GM21529 (cell line): Measurements from ENCODE around the gene ADAMTSL2.

ENCODE experiments used
- ATAC-seq: cut with Tn5 transposase; IDR thresholded peaks from one replicate; pipeline ENCODE4 v1.9.1; 2021; ENCODE audit not compliant: unreplicated experiment

The ADAMTSL2 gene

DNA sequence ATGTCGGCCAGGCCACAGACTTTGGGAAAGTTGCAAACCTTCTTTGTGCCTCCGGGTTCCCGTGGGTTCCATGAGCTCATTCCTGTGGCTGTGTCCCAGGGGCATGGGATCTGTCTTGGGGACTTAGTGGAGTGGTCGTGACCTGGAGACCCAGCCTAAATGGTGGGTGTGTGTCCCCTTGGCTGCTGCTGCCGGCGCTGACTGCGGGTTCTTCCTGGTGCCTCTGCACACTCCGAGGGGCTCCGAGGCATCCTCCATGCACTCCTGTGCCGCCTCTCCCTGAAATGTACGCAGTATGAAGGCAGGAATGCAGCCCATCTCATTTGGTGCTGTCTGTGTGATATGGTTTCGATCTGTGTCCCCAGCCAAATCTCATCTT, 34.6 kb upstream of the ADAMTSL2 start:
- ATAC-seq, result no peak

DNA sequence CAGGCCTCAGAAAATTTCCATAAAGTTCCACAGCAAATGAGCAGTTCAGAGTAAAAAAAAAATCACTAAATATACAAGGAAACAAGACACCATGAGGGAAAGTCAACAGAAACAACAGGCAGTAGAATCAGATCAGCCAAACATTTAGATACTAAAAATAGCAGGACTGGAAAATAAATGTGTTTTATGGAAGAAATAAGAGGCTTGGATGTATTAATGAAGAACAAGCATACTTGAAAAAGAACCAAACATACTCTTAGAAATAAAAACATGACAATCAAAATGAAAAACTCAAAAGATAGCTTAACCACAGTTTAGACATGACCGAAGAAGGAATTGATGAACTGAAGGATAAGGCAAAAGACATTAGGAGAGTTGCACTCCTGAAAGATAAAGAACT, 32.4 kb upstream of the ADAMTSL2 start:
- ATAC-seq, result no peak

DNA sequence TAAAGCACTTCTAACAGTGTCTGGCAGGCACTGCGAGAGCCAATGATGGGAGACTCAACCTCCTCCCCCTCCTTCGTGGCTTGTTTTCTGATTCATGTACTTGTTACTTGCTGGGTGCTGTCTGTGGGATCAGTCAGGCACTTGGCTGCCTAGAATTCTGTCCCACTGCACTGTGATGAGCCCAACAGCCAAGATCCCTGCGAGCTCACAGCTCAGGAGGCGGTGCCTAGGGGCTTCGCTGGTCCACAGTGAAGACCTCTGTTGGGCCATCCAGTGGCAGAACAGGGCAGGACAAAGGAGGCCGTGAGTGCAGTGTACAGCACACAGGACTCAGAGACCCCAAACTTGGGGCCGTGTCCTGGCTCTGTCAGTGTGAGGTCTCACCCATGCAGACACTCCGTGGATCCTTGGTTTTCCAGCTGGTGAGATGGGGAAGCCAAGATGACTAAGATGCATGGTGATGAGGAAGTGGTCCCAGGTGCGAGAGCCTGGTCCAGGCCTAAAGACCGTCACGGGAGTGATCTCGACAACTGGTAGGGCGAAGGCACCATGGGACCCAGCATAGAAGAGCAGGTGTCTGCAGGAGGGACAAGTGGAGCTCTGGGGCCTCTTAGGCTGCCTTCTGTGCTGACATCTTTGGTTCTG, 29.2 kb upstream of the ADAMTSL2 start:
- no peak for ATAC-seq

DNA sequence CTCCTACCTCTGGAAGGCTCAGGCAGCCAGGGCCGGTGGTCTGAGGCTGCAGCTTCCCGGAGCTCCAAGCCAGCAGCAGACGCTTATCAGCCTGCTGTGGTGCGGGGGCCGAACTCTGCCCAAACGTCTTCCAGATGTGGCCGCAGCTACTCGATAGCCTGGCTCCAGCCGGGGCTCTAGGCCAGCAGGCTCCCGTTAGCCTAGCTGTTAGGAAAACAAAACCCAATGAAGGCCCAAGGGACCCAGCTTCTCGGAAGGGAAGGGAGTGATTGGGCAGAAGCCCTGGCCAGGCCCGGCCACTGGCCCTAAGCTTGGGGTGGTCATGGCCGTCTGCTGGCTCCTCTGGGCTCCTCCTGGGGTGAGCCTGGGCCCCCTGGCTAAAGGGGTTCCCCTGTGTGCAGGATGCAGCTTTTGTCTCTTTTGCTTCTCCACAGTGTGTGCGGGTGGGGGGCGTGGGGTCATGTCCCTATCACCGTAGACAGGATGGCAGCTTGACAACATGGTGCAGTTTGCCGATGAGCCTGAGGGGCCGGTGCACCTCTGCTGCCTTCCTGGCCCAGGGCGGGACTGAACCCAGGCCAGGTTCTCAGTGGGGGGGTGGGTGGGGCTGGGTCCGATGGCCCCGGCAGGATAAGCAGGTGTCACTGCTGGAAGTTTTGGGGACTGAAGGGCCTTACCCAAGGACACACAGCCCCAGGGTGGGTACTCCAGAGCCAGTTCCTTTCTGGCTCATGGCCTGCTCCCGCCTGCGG, 28.4 kb upstream of the ADAMTSL2 start:
- ATAC-seq, result no peak

DNA sequence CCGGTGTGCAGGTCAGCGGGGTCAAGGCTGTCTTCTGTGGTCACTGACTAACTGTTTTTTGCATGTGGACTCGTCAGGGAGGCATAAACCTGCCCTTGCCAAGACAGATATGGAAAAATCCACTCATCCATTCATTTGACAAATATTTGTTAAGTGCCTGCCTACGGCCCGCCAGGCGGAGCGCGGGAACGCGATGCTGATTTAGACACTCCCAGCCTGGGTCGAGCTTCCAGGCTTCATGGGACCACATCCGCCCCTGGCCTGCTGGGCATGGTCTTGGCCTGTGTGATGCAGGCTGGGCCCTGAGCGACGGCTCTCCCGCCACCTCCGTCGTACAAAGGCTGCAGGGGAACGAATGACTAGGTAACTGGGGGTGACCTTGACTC, 27.9 kb upstream of the ADAMTSL2 start:
- no peak for ATAC-seq

DNA sequence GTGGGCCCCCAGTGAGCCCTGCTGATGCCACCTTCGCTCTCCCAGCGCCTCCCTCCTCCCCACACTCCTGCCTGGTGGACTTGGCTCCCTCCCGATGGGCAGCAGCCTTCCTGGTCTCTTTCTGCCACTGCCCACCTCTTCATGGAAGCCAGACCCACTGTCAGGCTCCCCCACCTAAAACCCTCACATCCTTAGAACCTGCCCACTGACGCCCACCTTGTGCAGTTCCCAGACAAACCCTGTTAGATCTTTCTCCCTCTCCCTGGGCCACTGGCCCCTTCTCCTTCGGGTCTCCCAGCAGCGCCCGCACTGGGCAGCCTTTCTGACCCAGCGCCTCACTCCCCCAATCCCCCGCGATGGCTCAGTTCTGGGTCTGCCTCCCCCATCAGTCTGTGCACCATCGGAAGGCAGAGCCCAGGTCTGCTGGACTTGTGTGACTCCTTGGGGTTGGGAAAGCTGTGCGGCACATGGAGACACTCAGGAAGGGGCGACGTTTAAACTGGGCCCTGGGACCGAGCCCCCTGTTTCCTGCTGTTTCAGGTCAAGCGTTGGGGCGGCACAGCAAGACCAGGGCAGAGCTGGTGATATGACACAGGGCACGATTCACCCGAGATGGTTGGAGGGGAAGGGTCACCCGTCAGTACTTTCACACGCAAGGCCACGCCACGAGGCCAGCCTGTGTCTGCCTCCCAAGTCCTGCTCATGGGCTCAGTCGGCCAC, 27.1 kb upstream of the ADAMTSL2 start:
- ATAC-seq, result no peak

DNA sequence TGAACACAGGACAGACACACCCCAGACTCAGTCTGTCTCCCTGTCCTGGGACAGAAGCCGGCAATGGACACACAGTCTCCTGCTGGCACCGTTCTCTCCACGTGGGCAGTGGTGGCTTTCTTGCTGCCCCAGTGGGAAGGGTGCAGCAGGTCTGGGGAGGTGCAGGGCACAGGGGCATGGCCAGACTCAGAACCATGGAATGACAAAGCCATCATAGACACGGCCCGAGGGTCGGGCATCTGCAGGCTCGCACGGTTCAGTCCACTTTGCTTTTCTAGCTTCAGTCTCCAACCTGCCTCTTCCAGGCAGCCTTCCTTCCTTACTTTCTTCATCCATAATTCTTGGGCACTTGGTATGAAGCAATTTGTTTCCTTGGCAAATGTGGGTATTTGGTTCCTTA, 26.5 kb upstream of the ADAMTSL2 start:
- no peak for ATAC-seq

DNA sequence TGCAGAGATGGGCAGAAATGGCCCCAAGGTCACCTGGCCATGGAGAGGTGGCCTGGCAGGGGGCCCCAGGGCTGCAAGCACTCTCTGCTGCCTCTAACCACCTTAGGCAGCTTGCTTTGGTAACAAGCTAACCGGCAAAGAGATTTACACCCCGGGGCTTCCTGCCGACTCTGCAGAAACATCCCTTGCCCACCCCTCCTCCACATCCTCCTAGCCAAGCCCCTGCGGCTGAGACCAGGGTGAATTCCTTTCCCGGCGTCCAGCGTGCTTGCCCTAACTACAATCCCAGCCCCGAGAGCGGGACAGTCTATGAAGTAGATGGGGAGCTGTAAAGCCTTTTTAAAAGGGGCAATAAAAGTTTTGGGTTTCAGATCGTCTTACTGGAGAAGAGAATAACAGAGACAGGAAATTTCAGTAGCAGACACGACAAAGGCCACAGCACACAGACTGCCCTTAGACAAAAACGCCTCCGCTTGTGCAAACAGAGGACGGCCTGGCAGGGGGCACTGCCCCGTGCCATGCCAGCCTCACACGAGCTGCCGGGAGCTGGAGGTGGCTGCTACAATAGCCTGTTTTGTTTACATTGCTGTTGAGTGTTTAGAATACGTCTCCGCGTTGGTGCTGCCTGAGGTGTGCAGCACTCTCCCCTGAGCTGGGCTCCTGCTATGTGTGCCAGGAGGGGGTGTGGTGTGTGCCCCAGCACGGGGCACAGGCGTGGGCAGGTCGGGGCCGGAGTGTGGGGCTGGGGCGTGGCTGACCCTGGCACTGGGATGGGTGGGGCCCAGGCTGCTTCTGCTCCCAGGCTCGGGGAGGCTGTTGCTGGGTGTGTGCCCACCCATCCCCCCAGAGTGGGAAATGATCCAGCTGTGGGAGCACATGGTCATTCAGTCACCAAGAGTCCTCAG, 25.1 kb upstream of the ADAMTSL2 start:
- no peak for ATAC-seq

DNA sequence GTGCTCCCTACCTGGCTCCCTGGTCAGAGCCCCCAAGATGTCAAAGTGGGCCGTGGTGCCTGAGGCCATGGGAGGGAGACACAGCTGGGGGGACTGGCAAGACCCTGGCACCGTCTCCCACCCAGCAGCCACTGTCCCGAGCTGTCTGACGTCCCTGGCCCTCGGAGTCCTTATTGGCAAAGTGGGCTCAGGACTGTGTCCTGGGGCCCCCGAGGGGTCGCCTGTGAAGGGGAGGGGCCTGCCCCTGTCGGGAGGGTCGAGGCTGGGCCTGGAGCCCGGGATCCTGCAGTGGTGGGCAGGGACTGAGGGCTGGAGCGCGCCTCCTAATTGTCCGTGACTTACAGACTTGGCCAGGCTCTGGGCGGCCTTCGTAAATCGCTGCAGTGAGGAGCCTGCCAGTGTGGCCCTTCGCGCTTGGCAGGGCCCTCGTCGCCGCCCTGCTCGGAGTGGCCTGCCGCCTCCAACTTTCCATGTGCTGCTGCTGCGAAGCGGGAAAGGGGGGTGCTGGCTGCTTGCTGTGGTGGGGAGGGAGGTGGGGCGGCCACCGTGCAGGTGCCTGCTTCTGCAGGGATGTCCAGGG, 23.5 kb upstream of the ADAMTSL2 start:
- ATAC-seq, result no peak

DNA sequence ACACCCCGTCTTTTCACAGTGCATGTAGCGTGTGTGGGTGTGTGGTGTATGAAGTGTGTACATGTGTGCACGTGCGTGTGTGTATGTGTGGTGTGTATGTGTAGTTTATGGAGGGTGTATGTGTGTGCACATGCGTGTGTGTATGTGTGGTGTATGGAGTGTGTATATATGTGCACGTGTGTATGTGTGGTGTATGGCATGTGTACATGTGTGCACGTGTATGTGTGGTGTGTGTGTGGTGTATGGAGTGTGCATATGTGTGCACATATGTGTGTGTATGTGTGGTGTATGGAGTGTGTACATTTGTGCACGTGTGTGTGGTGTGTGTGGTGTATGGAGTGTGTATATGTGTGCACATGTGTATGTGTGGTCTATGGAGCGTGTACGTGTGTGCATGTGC, 22.9 kb upstream of the ADAMTSL2 start:
- ATAC-seq, result no peak

DNA sequence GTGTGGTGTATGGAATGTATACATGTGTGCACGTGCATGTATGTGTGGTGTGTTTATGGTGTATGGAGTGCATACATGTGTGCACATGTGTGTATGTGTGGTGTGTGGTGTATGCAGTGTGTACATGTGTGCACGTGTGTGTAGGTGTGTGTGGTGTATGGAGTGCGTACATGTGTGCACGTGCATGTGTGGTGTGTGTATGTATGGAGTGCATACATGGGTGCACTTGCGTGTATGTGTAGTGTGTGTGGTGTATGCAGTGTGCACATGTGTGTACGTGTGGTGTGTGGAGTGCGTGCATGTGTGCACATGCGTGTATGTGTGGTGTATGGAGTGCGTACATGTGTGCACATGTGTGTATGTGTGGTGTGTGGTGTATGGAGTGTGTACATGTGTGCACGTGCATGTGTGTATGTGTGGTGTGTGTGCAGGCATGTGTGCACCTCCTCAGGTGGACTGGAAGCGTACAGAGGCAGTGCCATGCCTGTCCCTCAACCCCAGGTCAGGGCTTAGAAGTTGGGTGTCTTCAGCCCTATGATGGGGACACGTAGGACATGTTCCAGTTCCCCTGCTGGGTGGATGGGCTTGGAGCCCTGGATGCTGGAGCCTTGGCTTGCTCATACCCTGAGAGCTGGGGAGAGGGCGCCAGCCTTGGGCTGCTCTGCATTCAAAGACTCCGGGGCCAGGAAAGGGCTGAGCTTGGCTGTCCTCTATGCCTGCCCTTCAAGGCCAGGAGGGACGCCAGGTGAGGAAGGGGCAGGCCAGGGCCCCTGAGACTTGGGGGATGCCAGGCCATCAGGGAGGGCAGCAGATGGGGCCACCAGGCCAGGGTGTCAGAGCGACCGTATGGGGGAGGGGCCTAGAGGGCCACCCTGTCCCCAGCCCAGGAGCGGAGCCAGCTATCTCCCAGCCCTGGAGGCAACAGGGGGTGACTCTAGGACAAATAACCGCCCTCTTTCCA, 22.0 kb upstream of the ADAMTSL2 start:
- ATAC-seq, result no peak

DNA sequence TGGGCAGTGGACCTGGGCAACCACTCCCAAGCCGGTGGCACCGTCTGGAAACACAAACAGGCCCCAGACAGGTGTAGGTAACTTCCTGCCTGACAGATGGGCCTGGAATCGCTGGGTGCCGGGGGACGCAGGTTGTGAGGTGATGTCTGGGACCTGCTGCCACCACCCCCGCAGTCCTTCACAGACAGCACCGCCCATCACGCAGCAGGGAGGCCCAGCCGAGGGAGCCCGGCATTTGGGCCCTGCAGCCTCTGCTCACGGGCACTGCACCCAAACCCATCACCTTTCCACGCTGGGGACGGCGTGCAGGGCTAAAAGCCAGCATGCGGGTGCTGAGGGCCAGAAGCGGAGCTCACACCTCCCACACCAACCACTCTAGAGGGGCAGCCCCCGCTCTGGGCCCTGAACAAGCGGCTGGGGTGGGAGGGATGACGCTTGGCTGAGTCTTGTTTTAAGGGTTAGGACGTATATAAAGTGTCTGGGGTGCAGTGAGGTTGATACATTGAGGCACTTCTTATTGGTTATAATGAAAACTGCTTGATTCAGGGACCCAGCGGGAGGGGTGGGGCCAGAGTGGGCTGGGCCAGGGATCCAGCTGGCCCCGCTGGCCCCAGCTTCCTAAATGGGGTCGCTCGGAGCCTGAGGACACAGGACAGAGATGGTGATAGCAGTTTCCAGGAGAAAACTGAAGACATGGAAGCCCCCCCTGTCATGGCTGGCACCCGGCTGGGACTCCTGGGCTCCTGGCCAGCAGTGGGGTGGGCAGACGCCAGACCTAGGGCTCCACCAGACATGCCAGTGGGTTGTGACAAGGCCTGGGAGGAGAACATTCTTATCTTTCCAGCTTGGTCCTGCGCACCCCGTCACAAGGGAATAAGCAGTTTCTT, 21.0 kb upstream of the ADAMTSL2 start:
- no peak for ATAC-seq

DNA sequence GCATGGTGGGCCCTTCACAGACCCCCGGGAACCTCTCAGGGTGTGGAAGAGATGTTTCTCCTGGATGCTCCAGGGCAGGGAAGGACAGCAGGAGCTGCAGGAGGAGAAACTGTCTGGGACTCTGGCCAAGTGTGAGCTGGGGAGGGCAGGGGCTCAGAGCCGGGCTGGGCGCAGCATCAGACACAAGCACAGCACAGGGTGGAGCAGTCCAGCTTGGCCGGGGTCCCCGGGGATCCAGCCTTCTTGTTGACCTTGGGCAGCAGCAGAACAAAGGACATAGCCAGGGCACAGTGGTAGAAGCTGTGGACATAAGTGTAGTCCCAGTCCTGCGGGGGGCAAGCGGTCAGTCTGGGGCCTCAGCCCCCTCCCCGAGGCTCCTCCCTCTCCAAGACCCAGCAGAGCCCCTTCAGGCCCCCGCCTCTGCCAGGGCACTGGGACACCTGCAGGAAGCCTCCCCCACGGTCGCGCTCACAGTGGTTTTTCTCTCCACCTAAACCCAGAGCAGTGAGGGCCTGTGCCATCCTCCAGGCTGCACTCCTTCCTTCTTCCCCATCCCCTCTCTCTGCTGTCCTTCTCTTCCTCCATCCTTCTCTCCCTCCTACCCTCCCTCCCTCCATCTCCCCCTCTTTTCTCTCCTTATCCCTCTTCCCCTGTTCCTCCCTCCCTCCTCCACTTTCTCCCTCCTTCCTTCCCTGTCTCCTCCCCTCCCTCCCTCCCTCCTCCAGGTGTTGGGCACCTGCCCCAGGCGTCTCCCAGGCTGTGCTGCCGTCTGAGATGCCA, 19.9 kb upstream of the ADAMTSL2 start:
- ATAC-seq, result no peak

DNA sequence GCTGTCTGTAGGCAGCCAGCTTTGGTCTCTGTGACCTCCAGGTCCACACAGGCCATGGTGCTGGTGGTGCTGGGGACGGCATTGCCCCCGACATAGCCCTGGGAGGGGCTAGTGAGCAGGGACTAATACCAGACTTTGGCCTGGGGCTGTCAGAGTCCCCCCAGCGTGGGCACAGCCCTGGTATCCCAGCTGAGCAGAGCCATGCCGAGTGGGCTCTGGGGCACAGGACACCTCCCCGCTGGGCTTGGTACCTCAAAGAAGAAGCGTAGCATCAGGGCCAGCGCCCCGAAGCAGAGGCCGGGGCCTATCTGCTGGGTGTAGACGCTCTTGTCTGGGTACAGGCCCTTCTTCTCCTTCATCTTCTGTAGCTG, 19.3 kb upstream of the ADAMTSL2 start:
- no peak for ATAC-seq

DNA sequence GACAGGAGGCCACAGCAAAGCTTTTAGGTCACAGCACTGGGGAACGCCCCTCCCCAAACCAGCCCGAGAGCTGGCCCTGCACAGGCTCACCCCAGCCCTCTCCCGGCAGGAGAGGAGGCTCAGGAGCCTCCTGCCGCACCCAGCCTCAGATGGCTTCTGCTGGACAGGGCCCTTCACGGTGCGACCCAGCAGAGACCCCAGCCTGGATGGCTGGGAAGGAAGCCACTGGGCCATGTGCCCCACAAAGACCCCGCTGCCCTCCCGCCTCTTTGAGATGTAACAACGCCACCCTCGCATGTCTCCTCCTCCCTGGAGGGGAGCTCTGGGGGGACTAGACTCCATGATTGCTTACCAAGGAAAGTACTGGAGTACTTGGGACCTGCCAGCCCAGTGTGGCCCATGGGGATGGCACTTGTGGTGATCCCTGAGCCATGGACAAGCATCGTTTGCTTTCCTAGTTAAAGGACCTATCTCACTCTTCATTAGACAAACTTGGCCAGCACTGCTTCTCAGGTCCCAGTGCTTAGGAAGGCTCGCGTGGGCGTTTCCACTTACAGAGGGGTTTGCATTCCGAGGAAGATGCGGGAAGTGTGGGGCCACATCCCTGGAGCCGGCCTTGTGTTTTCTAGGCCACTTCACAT, 18.8 kb upstream of the ADAMTSL2 start:
- ATAC-seq, result no peak

DNA sequence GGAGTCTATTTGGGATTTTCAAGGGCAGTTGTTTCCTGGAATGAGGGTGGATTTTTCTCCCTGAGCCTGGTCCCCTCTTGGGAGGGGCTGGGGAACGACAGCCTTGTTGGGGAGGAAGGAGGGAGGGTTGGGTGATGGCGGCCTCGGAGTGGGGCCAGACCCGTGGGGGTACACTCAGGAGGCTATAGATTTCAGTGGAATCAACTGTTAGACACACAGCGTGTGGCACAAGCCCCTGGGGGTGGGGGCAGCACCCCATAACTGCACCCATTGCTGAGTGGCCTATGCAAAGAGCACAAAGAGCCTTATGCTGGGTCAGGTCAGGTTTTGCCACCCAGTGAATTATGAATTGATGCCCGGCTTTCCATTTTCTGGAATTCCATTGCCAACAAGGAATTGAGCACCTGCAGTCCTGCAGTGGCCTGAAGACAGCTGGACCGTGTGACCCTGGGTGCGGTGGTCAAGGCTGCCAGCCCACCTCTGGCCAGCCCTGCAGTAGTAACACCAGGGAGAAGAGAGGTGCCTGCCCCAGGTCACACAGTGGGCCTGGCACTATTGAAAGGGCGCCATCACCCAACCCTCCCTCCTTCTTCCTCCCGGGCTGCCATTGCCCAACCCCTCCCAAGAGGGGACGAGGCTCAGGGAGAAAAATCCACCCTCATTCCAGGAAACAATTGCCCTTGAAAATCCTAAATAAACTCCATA, 18.1 kb upstream of the ADAMTSL2 start:
- no peak for ATAC-seq

DNA sequence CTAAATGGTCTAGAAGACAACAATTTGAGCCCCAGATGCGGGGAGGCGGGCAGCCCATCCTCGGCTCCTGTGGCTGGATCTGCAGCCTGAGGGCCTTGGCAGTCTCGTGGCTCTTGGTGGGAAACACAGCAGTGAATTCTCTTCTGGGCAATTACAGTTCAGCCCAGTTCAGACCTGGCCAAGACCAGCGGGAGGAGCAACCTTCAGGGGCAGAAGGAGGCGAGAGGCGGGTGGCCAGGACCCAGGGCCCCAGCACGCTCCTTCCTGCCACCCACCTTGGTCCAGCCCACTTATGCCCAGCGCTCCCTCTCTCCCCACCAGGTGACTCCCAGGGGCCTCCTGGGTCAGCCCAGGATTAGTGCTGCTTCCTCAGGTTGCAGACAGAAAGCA, 17.5 kb upstream of the ADAMTSL2 start:
- ATAC-seq, result no peak
